Measurements from ENCODE around the gene CDC45. TPM values are rescaled to one million over a fixed set of nuclear protein-coding genes. Genes with fewer than 3 reads are reported as not detected.

The CDC45 gene
- total RNA-seq, 1 donor = 0.72 TPM

- Histone ChIP-seq H3K27ac (ENCODE audit: low read depth, low read length) (no peak overlapping the region), H2AFZ (ENCODE audit: low read length) (no peak overlapping the region), H3K79me2 (ENCODE audit: insufficient read depth, low read length) (no peaks in the 10 kb centered on the region), H3K27me3 (ENCODE audit: insufficient read depth, low read length) (peaks cover 8% of the 10 kb centered on the region), H4K20me1 (ENCODE audit: insufficient read depth, low read length) (no peaks in the 10 kb centered on the region), H3K9me3 (ENCODE audit: low read depth, low read length) (no peaks in the 10 kb centered on the region), H3K4me1 (ENCODE audit: insufficient read depth, low read length) (peaks cover 6% of the 10 kb centered on the region), H3K36me3 (ENCODE audit: insufficient read depth, low read length) (no peaks in the 10 kb centered on the region), H3K4me2 (ENCODE audit: insufficient read depth, low read length) (no peak overlapping the region), H3K4me3 (ENCODE audit: insufficient read depth, low read length) (no peak overlapping the region)
- TF ChIP-seq CTCF (IDR thresholded peaks at IDR 0.05; ENCODE audit: extremely low read depth, low read depth, low read length) = no peak
- peak; percentile 88 for DNase-seq (ENCODE audit: insufficient read length, low spot score, missing footprints)
These were observed 88.9 kb downstream of the CDC45 start for GRCh38 chr22:19568337-19569275.

- Histone ChIP-seq H3K27me3 (ENCODE audit: insufficient read depth, low read length) (peaks cover 8% of the 10 kb centered on the region), H2AFZ (ENCODE audit: low read length) (no peak overlapping the region), H3K4me2 (ENCODE audit: insufficient read depth, low read length) (no peak overlapping the region), H3K36me3 (ENCODE audit: insufficient read depth, low read length) (no peaks in the 10 kb centered on the region), H3K9me3 (ENCODE audit: low read depth, low read length) (no peaks in the 10 kb centered on the region), H3K4me3 (ENCODE audit: insufficient read depth, low read length) (no peak overlapping the region), H4K20me1 (ENCODE audit: insufficient read depth, low read length) (no peaks in the 10 kb centered on the region), H3K4me1 (ENCODE audit: insufficient read depth, low read length) (peaks cover 6% of the 10 kb centered on the region), H3K27ac (ENCODE audit: low read depth, low read length) (no peak overlapping the region), H3K79me2 (ENCODE audit: insufficient read depth, low read length) (no peaks in the 10 kb centered on the region)
- no peak for DNase-seq (ENCODE audit: insufficient read length, low spot score, missing footprints)
- no peak for TF ChIP-seq CTCF (IDR thresholded peaks at IDR 0.05; ENCODE audit: extremely low read depth, low read depth, low read length)
These were observed 89.5 kb downstream of the CDC45 start for GRCh38 chr22:19569276-19569640.

- peaks cover 6% of the 10 kb centered on the region for H3K4me1 ChIP-seq (ENCODE audit: insufficient read depth, low read length)
- peaks cover 4% of the 10 kb centered on the region for H3K27me3 ChIP-seq (ENCODE audit: insufficient read depth, low read length)
- no peaks in the 10 kb centered on the region for H4K20me1 ChIP-seq (ENCODE audit: insufficient read depth, low read length)
- H2AFZ ChIP-seq (ENCODE audit: low read length) = no peak overlapping the region
- H3K4me3 ChIP-seq (ENCODE audit: insufficient read depth, low read length) = no peak overlapping the region
- no peaks in the 10 kb centered on the region for H3K36me3 ChIP-seq (ENCODE audit: insufficient read depth, low read length)
- H3K9me3 ChIP-seq (ENCODE audit: low read depth, low read length) = no peaks in the 10 kb centered on the region
- no peak for DNase-seq (ENCODE audit: insufficient read length, low spot score, missing footprints)
- TF ChIP-seq CTCF (IDR thresholded peaks at IDR 0.05; ENCODE audit: extremely low read depth, low read depth, low read length) = no peak
- no peaks in the 10 kb centered on the region for H3K79me2 ChIP-seq (ENCODE audit: insufficient read depth, low read length)
- H3K4me2 ChIP-seq (ENCODE audit: insufficient read depth, low read length) = no peak overlapping the region
- no peak overlapping the region for H3K27ac ChIP-seq (ENCODE audit: low read depth, low read length)
These were observed 90.3 kb downstream of the CDC45 start for GRCh38 chr22:19569976-19570375.

Other genes with a start within 250 kb of the CDC45 start
- gene CLTCL1, start 188.2 kb upstream of the CDC45 start, total RNA-seq = 28.6 and 29.7 TPM in 2 replicates
- 19.2 and 22.1 TPM in 2 replicates for gene HIRA, start 48.2 kb upstream of the CDC45 start, total RNA-seq
- gene MRPL40, start 47.4 kb upstream of the CDC45 start, total RNA-seq = 34.4 and 35.1 TPM in 2 replicates
- gene C22orf39, start 32.2 kb upstream of the CDC45 start, total RNA-seq = 14.8 and 15.0 TPM in 2 replicates
- 53.9 and 56.8 TPM in 2 replicates for gene UFD1, start 727 bp upstream of the CDC45 start, total RNA-seq
- gene CLDN5, start 44.5 kb downstream of the CDC45 start, total RNA-seq = not detected in 2 replicates
- gene SEPTIN5, start 234.6 kb downstream of the CDC45 start, total RNA-seq = 11.2 and 14.5 TPM in 2 replicates
- 0.88 and 1.8 TPM in 2 replicates for gene GP1BB, start 243.6 kb downstream of the CDC45 start, total RNA-seq